IMR-90 (cell line): ENCODE measurements around the gene CYP4V2. TPM values are rescaled to one million over a fixed set of nuclear protein-coding genes. Genes with fewer than 3 reads are reported as not detected.

Experiments
- ATAC-seq: fragments of 200-7000 bp; cut with Tn5 transposase; 2 replicates; pipeline ENCODE4 v1.9.1; 2020; ENCODE audit warnings: low read depth, mild to moderate bottlenecking, moderate library complexity
- BruUV-seq: library from RNA; stranded (reverse); fragments of 400-500 nt; replicated peaks from 2 replicates; lab custom pipeline; 2021; lab: Mats Ljungman, UMichigan
- CTCF ChIA-PET: fragments of 300-600 bp; formaldehyde crosslinking; extraction: SDS; loops from one replicate; lab custom pipeline; 2021; ENCODE audit warnings: antibody characterized with exemption; lab: Yijun Ruan, JAX
- POLR2A ChIA-PET: fragments of 300-600 bp; sonication (Branson Sonifier 250); formaldehyde crosslinking; loops from one replicate; lab custom pipeline; 2022; ENCODE audit warnings: antibody characterized with exemption; ENCODE audit not compliant: unreplicated experiment; lab: Charles Lee
- DNase-seq: peaks from one replicate; pipeline ENCODE4 v3.0.0; 2013
- H2AFZ ChIP-seq: replicated peaks from 2 replicates; pipeline ENCODE3; 2013; ENCODE audit warnings: low read length, mild to moderate bottlenecking; ENCODE audit not compliant: poor library complexity
- H2AK5ac ChIP-seq: 2 replicates; pipeline ENCODE4 v1.6.1; 2013; ENCODE audit warnings: low read depth, low read length, inconsistent platforms
- H2AK9ac ChIP-seq: replicated peaks from 2 replicates; pipeline ENCODE3; 2013; ENCODE audit warnings: mild to moderate bottlenecking, low read depth, low read length, moderate library complexity; ENCODE audit not compliant: poor library complexity
- H2BK120ac ChIP-seq: 2 replicates; pipeline ENCODE4 v1.6.1; 2013; ENCODE audit warnings: low read depth, low read length, inconsistent platforms
- H2BK15ac ChIP-seq: 3 replicates; pipeline ENCODE4 v1.6.1; 2013; ENCODE audit warnings: low read depth, low read length, inconsistent platforms
- H2BK20ac ChIP-seq: 2 replicates; pipeline ENCODE4 v1.6.1; 2013; ENCODE audit warnings: low read depth, mild to moderate bottlenecking, inconsistent platforms, low read length, moderate library complexity
- H2BK5ac ChIP-seq: 2 replicates; pipeline ENCODE4 v1.6.1; 2013; ENCODE audit warnings: mild to moderate bottlenecking, low read depth, low read length, inconsistent platforms; ENCODE audit not compliant: poor library complexity, severe bottlenecking
- H3K14ac ChIP-seq: replicated peaks from 2 replicates; pipeline ENCODE4 v1.6.1; 2013; ENCODE audit warnings: low read depth, low read length, inconsistent platforms
- H3K18ac ChIP-seq: 2 replicates; pipeline ENCODE4 v1.6.1; 2013; ENCODE audit warnings: low read depth, low read length, control low read depth
- H3K23ac ChIP-seq: 2 replicates; pipeline ENCODE4 v1.6.1; 2013; ENCODE audit warnings: low read depth, low read length, inconsistent platforms
- H3K27ac ChIP-seq: 2 replicates; pipeline ENCODE4 v1.5.1; 2013; ENCODE audit warnings: mild to moderate bottlenecking, control low read depth, low read length; ENCODE audit not compliant: insufficient read depth
- H3K27me3 ChIP-seq: 2 replicates; pipeline ENCODE4 v1.6.1; 2013; ENCODE audit warnings: low read length; ENCODE audit not compliant: control insufficient read depth, insufficient read depth
- H3K36me3 ChIP-seq: 2 replicates; pipeline ENCODE4 v1.6.1; 2013; ENCODE audit warnings: low read length, mixed read lengths; ENCODE audit not compliant: control insufficient read depth, insufficient read depth
- H3K4ac ChIP-seq: 2 replicates; pipeline ENCODE4 v1.6.1; 2013; ENCODE audit warnings: low read depth, low read length, inconsistent platforms
- H3K4me1 ChIP-seq: 2 replicates; pipeline ENCODE4 v1.6.1; 2013; ENCODE audit warnings: low read length, mixed read lengths; ENCODE audit not compliant: control insufficient read depth, insufficient read depth
- H3K4me2 ChIP-seq: 2 replicates; pipeline ENCODE4 v1.6.1; 2013; ENCODE audit warnings: low read depth, mild to moderate bottlenecking, control low read depth, low read length, moderate library complexity
- H3K4me3 ChIP-seq: 2 replicates; pipeline ENCODE4 v1.5.1; 2013; ENCODE audit warnings: low read depth, mild to moderate bottlenecking, control low read depth, low read length, moderate library complexity; ENCODE audit not compliant: insufficient read depth
- H3K56ac ChIP-seq: 2 replicates; pipeline ENCODE4 v1.6.1; 2013; ENCODE audit warnings: low read length, inconsistent platforms; ENCODE audit not compliant: insufficient read depth; ENCODE audit errors: extremely low read depth
- H3K79me1 ChIP-seq, 2 experiments: 2 replicates each; pipeline ENCODE4 v1.6.1; 2013; ENCODE audit warnings: low read length in 2 of 2, inconsistent platforms in 1 of 2, low read depth in 1 of 2
- H3K9ac ChIP-seq: 2 replicates; pipeline ENCODE4 v1.6.1; 2013; ENCODE audit warnings: low read depth, low read length, control low read depth
- H3K9me1 ChIP-seq: 2 replicates; pipeline ENCODE4 v1.6.1; 2013; ENCODE audit warnings: low read length, inconsistent platforms; ENCODE audit not compliant: insufficient read depth
- H3K9me3 ChIP-seq: 2 replicates; pipeline ENCODE4 v1.6.1; 2013; ENCODE audit warnings: low read length; ENCODE audit not compliant: control insufficient read depth, insufficient read depth
- H4K20me1 ChIP-seq: 2 replicates; pipeline ENCODE4 v1.6.1; 2013; ENCODE audit warnings: low read length, inconsistent platforms; ENCODE audit not compliant: insufficient read depth
- H4K5ac ChIP-seq: 2 replicates; pipeline ENCODE4 v1.6.1; 2013; ENCODE audit warnings: mild to moderate bottlenecking, low read depth, low read length, control low read depth
- H4K8ac ChIP-seq, 2 experiments: 2 replicates each; pipeline ENCODE4 v1.6.1; 2013; ENCODE audit warnings: low read depth in 2 of 2, low read length in 2 of 2, control low read depth in 1 of 2, inconsistent platforms in 1 of 2
- H4K91ac ChIP-seq: 2 replicates; pipeline ENCODE4 v1.6.1; 2013; ENCODE audit warnings: low read depth, low read length, inconsistent platforms; ENCODE audit not compliant: insufficient read depth
- BHLHE40 ChIP-seq: fragments of 150-350 bp; IDR thresholded peaks from 2 replicates; pipeline ENCODE4 v1.6.1; 2016; ENCODE audit warnings: mild to moderate bottlenecking, low read depth, low read length
- CEBPB ChIP-seq: IDR thresholded peaks from 2 replicates; pipeline ENCODE4 v1.6.1; 2012; ENCODE audit warnings: low read depth, low read length, improper control_type of control experiment
- CHD1 ChIP-seq: IDR thresholded peaks from 2 replicates; pipeline ENCODE4 v1.6.1; 2012; ENCODE audit warnings: low read depth, low read length, improper control_type of control experiment
- FOS ChIP-seq: fragments of 150-350 bp; IDR thresholded peaks from 2 replicates; pipeline ENCODE4 v1.6.1; 2016; ENCODE audit warnings: low read depth, low read length
- MAFK ChIP-seq: IDR thresholded peaks from 2 replicates; pipeline ENCODE4 v1.6.1; 2012; ENCODE audit warnings: low read depth, low read length, improper control_type of control experiment
- MAZ ChIP-seq: IDR thresholded peaks from 2 replicates; pipeline ENCODE4 v1.6.1; 2012; ENCODE audit warnings: low read depth, mild to moderate bottlenecking, low read length, improper control_type of control experiment, moderate library complexity, borderline replicate concordance
- MXI1 ChIP-seq: IDR thresholded peaks from 2 replicates; pipeline ENCODE4 v1.6.1; 2012; ENCODE audit warnings: low read depth, mild to moderate bottlenecking, low read length, moderate library complexity, borderline replicate concordance
- NFE2L2 ChIP-seq: fragments of 150-350 bp; IDR thresholded peaks from 2 replicates; pipeline ENCODE4 v1.6.1; 2016; ENCODE audit warnings: low read depth, mild to moderate bottlenecking, low read length
- POLR2A ChIP-seq: IDR thresholded peaks from 2 replicates; pipeline ENCODE4 v1.6.1; 2012; ENCODE audit warnings: mild to moderate bottlenecking, low read depth, low read length
- RAD21 ChIP-seq: IDR thresholded peaks from 2 replicates; pipeline ENCODE4 v1.6.1; 2012; ENCODE audit warnings: low read length, improper control_type of control experiment
- RCOR1 ChIP-seq: IDR thresholded peaks from 2 replicates; pipeline ENCODE4 v1.6.1; 2012; ENCODE audit warnings: mild to moderate bottlenecking, low read length, improper control_type of control experiment; ENCODE audit not compliant: insufficient replicate concordance
- RFX5 ChIP-seq: IDR thresholded peaks from 2 replicates; pipeline ENCODE4 v1.8.0; 2012; ENCODE audit warnings: low read depth, mild to moderate bottlenecking, low read length, moderate library complexity
- SMC3 ChIP-seq: fragments of 150-350 bp; IDR thresholded peaks from 2 replicates; pipeline ENCODE4 v1.6.1; 2016; ENCODE audit warnings: low read depth, mild to moderate bottlenecking, antibody characterized with exemption, low read length, moderate library complexity
- WGBS, 2 experiments: methylation state at CpG; one replicate each; pipeline versions ENCODE4 v1.1.5 to v1.1.7; 2013; ENCODE audit warnings: missing lambda C conversion rate in 2 of 2; ENCODE audit not compliant: insufficient read length in 1 of 2; ENCODE audit errors: extremely low coverage in 2 of 2; 5-methylcytosine and 5-hydroxymethylcytosine counted together
- dilution Hi-C: fragments of 300-500 bp; cut with HindIII; formaldehyde crosslinking; loops from one replicate; pipeline ENCODE4 v1.14.3; 2018; ENCODE audit warnings: low sequenced_read_pairs; ENCODE audit not compliant: unreplicated experiment
- in situ Hi-C: fragments of 300-500 bp; cut with MboI; formaldehyde crosslinking; loops from 3 replicates; pipeline ENCODE4 v1.14.3; 2019; ENCODE audit warnings: low sequenced_read_pairs, inconsistent platforms, mixed read lengths
- intact Hi-C: fragments of 100-400 bp; cut with micrococcal nuclease; formaldehyde crosslinking; loops from 2 replicates; pipeline ENCODE4 v1.10.0; 2022
- polyA plus RNA-seq, 3 experiments: library from polyadenylated mRNA; depleted of rRNA; stranded (reverse); fragments of >200 nt; gene quantifications; 2 replicates each; pipeline ENCODE4 v1.2.3, GENCODE V29; 2012; ENCODE audit warnings: low replicate concordance in 1 of 3
- total RNA-seq: library from RNA; depleted of rRNA; stranded (reverse); fragments of >200 nt; gene quantifications from 2 replicates; pipeline ENCODE4 v1.2.3, GENCODE V29; 2012
- TF ChIP-seq, protein P1 (sequence below): conservative IDR thresholded peaks from 2 replicates; pipeline ENCODE4 v1.5.1; 2012; ENCODE audit warnings: mild to moderate bottlenecking, low read depth, low read length, improper control_type of control experiment
- TF ChIP-seq, protein P2 (sequence below): fragments of 150-350 bp; IDR thresholded peaks from 2 replicates; pipeline ENCODE4 v1.6.1; 2016; ENCODE audit warnings: low read depth, mild to moderate bottlenecking, low read length, moderate library complexity, borderline replicate concordance
- TF ChIP-seq, protein P3 (sequence below): fragments of 150-350 bp; IDR thresholded peaks from 2 replicates; pipeline ENCODE4 v1.6.1; 2017; ENCODE audit warnings: mild to moderate bottlenecking, antibody characterized with exemption, low read length, low read depth

CYP4V2 gene
- total and polyA plus RNA-seq, 2 of the 4 experiments (the other 2 are of a cell fraction), result 3.9 to 4.1 TPM

DNA sequence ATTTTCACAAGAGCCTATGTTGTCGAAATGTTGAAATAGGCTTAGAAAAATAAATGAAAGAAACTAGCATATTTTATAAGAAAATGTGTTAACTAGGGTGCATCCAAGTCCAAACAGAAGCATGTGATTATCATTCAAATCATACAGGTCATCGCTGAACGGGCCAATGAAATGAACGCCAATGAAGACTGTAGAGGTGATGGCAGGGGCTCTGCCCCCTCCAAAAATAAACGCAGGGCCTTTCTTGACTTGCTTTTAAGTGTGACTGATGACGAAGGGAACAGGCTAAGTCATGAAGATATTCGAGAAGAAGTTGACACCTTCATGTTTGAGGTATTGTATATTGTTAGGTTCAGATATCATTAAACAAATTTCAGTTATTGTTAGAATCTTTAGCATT is 9.6 kb downstream of the CYP4V2 start:
- H4K8ac ChIP-seq, result no peak overlapping the region
- H2AK9ac ChIP-seq, result no peak overlapping the region
- H4K20me1 ChIP-seq, result no peaks in the 10 kb centered on the region
- intact Hi-C loops, result no loop called here
- dilution Hi-C loops, result no loop called here
- in situ Hi-C loops, result no loop called here
- H3K4me3 ChIP-seq, result no peak overlapping the region
- H3K18ac ChIP-seq, result no peak overlapping the region
- no peak overlapping the region for H3K56ac ChIP-seq
- no peak overlapping the region for H2BK15ac ChIP-seq
- H2AFZ ChIP-seq, result no peak overlapping the region
- H3K4me1 ChIP-seq, result no peaks in the 10 kb centered on the region; the same call in 1 of the 2 replicates
- TF ChIP-seq, protein P1, sequence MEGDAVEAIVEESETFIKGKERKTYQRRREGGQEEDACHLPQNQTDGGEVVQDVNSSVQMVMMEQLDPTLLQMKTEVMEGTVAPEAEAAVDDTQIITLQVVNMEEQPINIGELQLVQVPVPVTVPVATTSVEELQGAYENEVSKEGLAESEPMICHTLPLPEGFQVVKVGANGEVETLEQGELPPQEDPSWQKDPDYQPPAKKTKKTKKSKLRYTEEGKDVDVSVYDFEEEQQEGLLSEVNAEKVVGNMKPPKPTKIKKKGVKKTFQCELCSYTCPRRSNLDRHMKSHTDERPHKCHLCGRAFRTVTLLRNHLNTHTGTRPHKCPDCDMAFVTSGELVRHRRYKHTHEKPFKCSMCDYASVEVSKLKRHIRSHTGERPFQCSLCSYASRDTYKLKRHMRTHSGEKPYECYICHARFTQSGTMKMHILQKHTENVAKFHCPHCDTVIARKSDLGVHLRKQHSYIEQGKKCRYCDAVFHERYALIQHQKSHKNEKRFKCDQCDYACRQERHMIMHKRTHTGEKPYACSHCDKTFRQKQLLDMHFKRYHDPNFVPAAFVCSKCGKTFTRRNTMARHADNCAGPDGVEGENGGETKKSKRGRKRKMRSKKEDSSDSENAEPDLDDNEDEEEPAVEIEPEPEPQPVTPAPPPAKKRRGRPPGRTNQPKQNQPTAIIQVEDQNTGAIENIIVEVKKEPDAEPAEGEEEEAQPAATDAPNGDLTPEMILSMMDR, result no peak
- TF ChIP-seq SMC3, result no peak
- TF ChIP-seq RAD21, result no peak
- no peak for TF ChIP-seq MAFK
- TF ChIP-seq RCOR1, result no peak
- TF ChIP-seq MXI1, result no peak
- TF ChIP-seq NFE2L2, result no peak
- TF ChIP-seq MAZ, result no peak
- no peak for TF ChIP-seq CEBPB
- TF ChIP-seq, protein P2, sequence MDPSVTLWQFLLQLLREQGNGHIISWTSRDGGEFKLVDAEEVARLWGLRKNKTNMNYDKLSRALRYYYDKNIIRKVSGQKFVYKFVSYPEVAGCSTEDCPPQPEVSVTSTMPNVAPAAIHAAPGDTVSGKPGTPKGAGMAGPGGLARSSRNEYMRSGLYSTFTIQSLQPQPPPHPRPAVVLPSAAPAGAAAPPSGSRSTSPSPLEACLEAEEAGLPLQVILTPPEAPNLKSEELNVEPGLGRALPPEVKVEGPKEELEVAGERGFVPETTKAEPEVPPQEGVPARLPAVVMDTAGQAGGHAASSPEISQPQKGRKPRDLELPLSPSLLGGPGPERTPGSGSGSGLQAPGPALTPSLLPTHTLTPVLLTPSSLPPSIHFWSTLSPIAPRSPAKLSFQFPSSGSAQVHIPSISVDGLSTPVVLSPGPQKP, result no peak
- no peak for TF ChIP-seq FOS
- no peak for TF ChIP-seq POLR2A
- TF ChIP-seq CHD1, result no peak
- TF ChIP-seq BHLHE40, result no peak
- TF ChIP-seq RFX5, result no peak
- TF ChIP-seq, protein P3, sequence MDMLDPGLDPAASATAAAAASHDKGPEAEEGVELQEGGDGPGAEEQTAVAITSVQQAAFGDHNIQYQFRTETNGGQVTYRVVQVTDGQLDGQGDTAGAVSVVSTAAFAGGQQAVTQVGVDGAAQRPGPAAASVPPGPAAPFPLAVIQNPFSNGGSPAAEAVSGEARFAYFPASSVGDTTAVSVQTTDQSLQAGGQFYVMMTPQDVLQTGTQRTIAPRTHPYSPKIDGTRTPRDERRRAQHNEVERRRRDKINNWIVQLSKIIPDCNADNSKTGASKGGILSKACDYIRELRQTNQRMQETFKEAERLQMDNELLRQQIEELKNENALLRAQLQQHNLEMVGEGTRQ, result no peak
- ChIA-PET CTCF (interaction anchor here (1.5 kb wide), 1 partner anchor 9 kb away, joined by 5 read pairs; no protein-coding TSS in a partner anchor), POLR2A (no interaction called here)
- H2BK120ac ChIP-seq, result no peak overlapping the region
- no peak overlapping the region for H3K23ac ChIP-seq
- H3K27me3 ChIP-seq, result no peaks in the 10 kb centered on the region
- no peak overlapping the region for H4K5ac ChIP-seq
- H3K9me3 ChIP-seq, result no peaks in the 10 kb centered on the region
- H3K27ac ChIP-seq, result no peak overlapping the region
- H2BK5ac ChIP-seq, result no peak overlapping the region
- H3K14ac ChIP-seq, result no peak overlapping the region
- no peak overlapping the region for H4K91ac ChIP-seq
- H3K4me2 ChIP-seq, result no peak overlapping the region
- peaks cover 4% of the 10 kb centered on the region; the same call in 1 of the 2 replicates for H3K9me1 ChIP-seq
- no peak overlapping the region for H2AK5ac ChIP-seq
- BruUV-seq, result no TSS peak
- H3K36me3 ChIP-seq, result peaks cover 3% of the 10 kb centered on the region; the same call in 1 of the 2 replicates
- ATAC-seq (no peak), DNase-seq (no peak)
- no peak overlapping the region for H2BK20ac ChIP-seq
- no peaks in the 10 kb centered on the region for H3K79me1 ChIP-seq
- WGBS, 2 experiments, result 72% methylated on average over 2 of the region's 7 CpGs; no CpG with 5 or more reads in 1 of the 2 experiments
- no peak overlapping the region for H3K9ac ChIP-seq
- no peak overlapping the region for H3K4ac ChIP-seq
